BLaER1 treated with 17β-estradiol and CSF1 and Interleukin-3, amounts not matched to agents 10 nM and 100 nM (cell line): ENCODE results near the gene SPOCK1.
"Not testable (repeated sequence)": the region's sequence is repeated elsewhere in the genome, so short reads cannot be mapped to it uniquely, and the experiment has no call there.

Experiments
- H3K27ac ChIP-seq, 11 experiments: shearing (Covaris generic); formaldehyde crosslinking; 2 replicates each; pipeline ENCODE4 v1.8.1; 2022
- H3K27me3 ChIP-seq, 11 experiments: shearing (Covaris generic); formaldehyde crosslinking; 2 replicates each; pipeline ENCODE4 v1.8.1; 2022
- H3K36me3 ChIP-seq, 11 experiments: shearing (Covaris generic); formaldehyde crosslinking; 2 replicates each; pipeline ENCODE4 v1.8.1; 2022
- H3K4me1 ChIP-seq, 10 experiments: shearing (Covaris generic); formaldehyde crosslinking; 2 replicates each; pipeline ENCODE4 v1.8.1; 2022
- H3K4me2 ChIP-seq, 11 experiments: shearing (Covaris generic); formaldehyde crosslinking; 2 replicates each; pipeline ENCODE4 v1.8.1; 2022
- H3K4me3 ChIP-seq, 10 experiments: shearing (Covaris generic); formaldehyde crosslinking; 2 replicates each; pipeline ENCODE4 v1.8.1; 2022
- H3K9ac ChIP-seq, 11 experiments: shearing (Covaris generic); formaldehyde crosslinking; 2 replicates each; pipeline ENCODE4 v1.8.1; 2022
- H3K9me3 ChIP-seq, 11 experiments: shearing (Covaris generic); formaldehyde crosslinking; replicated peaks in 1 of 11; 2 replicates each; pipeline ENCODE4 v1.8.1; 2022
- H4K20me1 ChIP-seq, 11 experiments: shearing (Covaris generic); formaldehyde crosslinking; 2 replicates each; pipeline ENCODE4 v1.8.1; 2022
- Cebpa-rat ChIP-seq, 11 experiments: shearing (Covaris generic); IDR thresholded peaks; 2 replicates each; pipeline ENCODE4 v1.8.1; 2022

The SPOCK1 gene

DNA sequence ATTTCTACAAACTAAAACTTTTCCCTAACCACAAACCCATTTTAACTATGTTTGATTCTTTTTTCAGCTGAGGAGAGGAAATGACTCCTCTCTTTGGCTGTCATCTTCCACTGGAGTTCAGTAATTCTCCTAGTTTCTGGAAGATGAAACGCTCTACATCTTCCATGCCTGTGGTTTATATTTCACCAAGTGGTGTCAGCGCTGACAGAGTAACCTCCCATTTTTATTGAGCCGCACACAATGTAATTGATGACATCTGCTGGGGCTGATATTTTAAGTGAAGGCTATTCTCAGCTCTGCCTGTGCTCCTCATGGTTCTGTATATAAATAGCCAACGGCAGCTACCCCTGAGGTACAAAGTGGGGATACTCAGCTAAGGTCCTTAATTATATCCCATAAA, 234.6 kb downstream of the SPOCK1 start:
- H3K9me3 ChIP-seq = no peaks in the 10 kb centered on the region
- no peaks in the 10 kb centered on the region for H3K4me1 ChIP-seq
- H3K36me3 ChIP-seq = no peaks in the 10 kb centered on the region
- H3K4me2 ChIP-seq = no peak overlapping the region
- no peaks in the 10 kb centered on the region; a peak in 1 of 22 replicates for H4K20me1 ChIP-seq
- H3K4me3 ChIP-seq = no peak overlapping the region
- H3K27me3 ChIP-seq = no peaks in the 10 kb centered on the region
- no peak overlapping the region for H3K9ac ChIP-seq
- no peak for TF ChIP-seq Cebpa-rat (IDR thresholded peaks at IDR 0.05)
- H3K27ac ChIP-seq = no peak overlapping the region

DNA sequence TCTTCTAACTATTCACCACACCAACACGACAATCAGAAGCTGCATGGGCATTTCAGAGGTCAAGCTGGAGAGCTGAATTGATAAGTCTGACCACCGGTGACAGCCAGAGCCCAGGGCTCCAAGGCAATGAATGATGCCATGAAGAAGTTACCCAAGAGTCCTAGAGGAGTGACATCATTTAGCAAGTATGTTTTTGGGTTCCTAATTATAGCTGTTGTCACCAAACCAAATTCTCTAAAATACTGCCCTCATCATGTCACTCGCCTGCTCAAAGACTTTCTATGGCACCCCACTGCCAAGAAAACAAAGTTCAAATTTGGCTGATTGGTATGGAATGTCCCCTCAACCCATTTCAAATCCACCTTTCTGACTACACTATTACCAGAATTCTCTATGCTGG, 235.1 kb downstream of the SPOCK1 start:
- Histone ChIP-seq H4K20me1 (no peaks in the 10 kb centered on the region; a peak in 1 of 22 replicates), H3K27ac (no peak overlapping the region), H3K27me3 (no peaks in the 10 kb centered on the region), H3K4me2 (no peak overlapping the region), H3K4me3 (no peak overlapping the region), H3K9me3 (no peaks in the 10 kb centered on the region), H3K9ac (no peak overlapping the region), H3K36me3 (no peaks in the 10 kb centered on the region), H3K4me1 (no peaks in the 10 kb centered on the region)
- TF ChIP-seq Cebpa-rat (IDR thresholded peaks at IDR 0.05) = no peak

DNA sequence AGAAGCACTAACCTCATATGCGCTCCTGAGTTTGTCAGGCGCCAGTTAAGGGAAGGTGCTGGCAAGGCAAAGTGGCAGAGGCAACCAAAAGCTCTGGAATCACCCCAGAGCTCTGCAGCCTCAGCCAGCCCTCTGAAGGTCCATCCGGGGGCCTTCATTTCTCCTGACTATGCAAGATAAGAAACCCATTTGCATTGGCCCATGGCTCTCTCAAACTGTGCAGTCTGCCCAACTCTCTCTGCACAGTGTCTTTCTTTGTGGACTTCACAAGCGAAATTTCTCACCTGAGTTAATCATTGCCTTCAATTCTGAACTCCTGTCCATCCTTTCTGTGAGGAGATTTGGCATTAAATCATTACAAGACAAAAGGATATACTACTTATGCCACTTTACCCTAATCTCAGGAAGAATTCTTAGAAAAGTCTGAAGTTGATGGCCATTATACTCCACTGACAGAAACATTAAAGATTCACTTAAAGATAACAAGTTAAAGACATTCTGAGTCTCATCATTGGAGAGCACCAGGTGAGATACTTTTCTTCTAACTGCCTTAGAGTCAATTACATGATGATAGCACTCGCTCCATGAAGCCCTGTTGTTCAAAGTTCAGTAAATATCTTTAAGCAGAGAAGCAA, 235.6 kb downstream of the SPOCK1 start:
- Histone ChIP-seq H3K36me3 (no peaks in the 10 kb centered on the region), H3K27ac (no peak overlapping the region), H3K4me3 (no peak overlapping the region), H3K27me3 (no peaks in the 10 kb centered on the region), H3K4me1 (no peaks in the 10 kb centered on the region), H3K9me3 (no peaks in the 10 kb centered on the region), H4K20me1 (no peaks in the 10 kb centered on the region; a peak in 1 of 22 replicates), H3K4me2 (no peak overlapping the region), H3K9ac (no peak overlapping the region)
- no peak for TF ChIP-seq Cebpa-rat (IDR thresholded peaks at IDR 0.05)

DNA sequence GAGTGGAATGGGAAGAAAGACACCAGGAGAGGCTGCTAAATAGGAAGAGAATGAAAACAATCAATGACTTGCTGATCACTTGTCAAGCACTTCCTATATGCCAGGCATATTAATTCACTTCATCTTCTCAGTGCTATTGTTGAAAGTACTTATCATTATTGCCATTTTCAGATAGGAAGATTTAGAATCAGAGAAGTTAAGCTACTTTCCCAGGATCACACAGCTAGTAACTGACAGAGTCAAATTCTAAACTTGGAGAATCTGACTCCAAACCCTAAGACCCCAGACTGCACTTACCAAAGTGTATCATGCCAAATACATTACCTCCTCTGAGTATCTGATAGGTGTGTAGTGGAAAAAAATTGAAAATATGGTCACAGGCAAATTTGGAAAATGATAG, 236.3 kb downstream of the SPOCK1 start:
- H3K9ac ChIP-seq = no peak overlapping the region
- H3K27me3 ChIP-seq = no peaks in the 10 kb centered on the region
- no peak overlapping the region for H3K4me3 ChIP-seq
- H3K36me3 ChIP-seq = no peaks in the 10 kb centered on the region
- no peak overlapping the region for H3K27ac ChIP-seq
- TF ChIP-seq Cebpa-rat (IDR thresholded peaks at IDR 0.05) = no peak
- no peaks in the 10 kb centered on the region; a peak in 1 of 22 replicates for H4K20me1 ChIP-seq
- H3K4me2 ChIP-seq = no peak overlapping the region
- H3K4me1 ChIP-seq = no peaks in the 10 kb centered on the region
- H3K9me3 ChIP-seq = no peaks in the 10 kb centered on the region

DNA sequence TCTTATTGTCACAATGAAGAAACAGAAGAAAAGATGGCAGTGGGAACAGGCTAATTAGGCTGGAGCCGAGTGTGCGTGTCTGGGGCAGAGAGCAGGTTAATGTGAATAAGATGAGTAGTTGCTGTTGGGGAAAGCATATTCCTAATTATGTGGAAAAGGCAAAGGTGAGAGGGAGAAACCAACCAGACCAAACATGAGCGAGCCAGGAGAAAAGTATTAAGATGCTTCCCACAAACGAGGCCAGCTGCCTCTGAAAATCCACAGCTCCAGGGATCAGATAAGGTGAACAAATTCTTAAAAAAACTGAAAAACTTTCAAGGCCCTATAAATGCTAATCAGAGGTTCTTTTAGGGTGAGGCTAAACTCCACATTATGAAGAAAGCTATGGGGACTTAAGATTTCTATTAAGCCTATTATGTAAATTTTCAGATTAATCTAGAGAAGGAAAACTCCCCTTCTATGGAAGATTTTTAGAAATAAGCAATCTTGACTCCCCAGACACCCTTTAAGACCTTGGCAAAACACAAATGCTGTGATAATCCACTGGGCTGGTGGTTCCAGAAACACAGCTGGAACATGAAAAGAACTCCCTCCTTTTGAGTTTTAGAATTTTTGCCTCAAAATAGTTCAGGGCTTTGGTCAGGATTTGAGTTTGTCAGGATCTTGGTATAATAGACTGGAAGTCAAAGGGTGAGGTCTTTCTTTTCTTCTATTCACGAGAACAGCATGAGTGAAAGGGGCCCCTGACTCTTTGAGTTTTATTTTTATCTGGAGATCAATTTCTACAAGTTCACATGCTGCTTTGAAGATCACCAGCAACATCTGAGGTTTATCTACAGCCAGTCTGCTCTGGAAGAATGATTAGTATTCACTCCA, 238.1 kb downstream of the SPOCK1 start:
- no peak for TF ChIP-seq Cebpa-rat (IDR thresholded peaks at IDR 0.05)
- no peak overlapping the region for H3K9ac ChIP-seq
- H3K36me3 ChIP-seq = no peaks in the 10 kb centered on the region
- no peaks in the 10 kb centered on the region for H3K4me1 ChIP-seq
- H3K9me3 ChIP-seq = no peaks in the 10 kb centered on the region
- no peak overlapping the region for H3K4me2 ChIP-seq
- H3K27ac ChIP-seq = no peak overlapping the region
- no peak overlapping the region for H3K4me3 ChIP-seq
- H3K27me3 ChIP-seq = no peaks in the 10 kb centered on the region
- no peaks in the 10 kb centered on the region; a peak in 1 of 22 replicates for H4K20me1 ChIP-seq

DNA sequence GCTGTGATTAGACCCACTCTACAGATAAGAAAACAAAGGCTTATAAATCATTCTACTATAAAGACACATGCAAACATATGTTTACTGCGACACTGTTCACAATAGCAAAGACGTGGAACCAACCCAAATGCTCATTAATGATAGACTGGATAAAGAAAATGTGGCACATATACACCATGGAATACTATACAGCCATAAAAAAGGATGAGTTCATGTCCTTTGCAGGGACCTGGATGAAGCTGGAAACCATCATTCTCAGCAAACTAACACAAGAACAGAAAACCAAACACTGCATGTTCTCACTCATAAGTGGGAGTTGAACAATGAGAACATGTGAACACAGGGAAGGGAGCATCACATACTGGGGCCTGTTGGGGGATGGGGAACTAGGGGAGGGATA, 240.0 kb downstream of the SPOCK1 start:
- not testable (repeated sequence) for H3K36me3 ChIP-seq, H3K4me2 ChIP-seq, H3K4me3 ChIP-seq, H3K9me3 ChIP-seq, H3K27ac ChIP-seq, H4K20me1 ChIP-seq, H3K4me1 ChIP-seq, H3K27me3 ChIP-seq, H3K9ac ChIP-seq

DNA sequence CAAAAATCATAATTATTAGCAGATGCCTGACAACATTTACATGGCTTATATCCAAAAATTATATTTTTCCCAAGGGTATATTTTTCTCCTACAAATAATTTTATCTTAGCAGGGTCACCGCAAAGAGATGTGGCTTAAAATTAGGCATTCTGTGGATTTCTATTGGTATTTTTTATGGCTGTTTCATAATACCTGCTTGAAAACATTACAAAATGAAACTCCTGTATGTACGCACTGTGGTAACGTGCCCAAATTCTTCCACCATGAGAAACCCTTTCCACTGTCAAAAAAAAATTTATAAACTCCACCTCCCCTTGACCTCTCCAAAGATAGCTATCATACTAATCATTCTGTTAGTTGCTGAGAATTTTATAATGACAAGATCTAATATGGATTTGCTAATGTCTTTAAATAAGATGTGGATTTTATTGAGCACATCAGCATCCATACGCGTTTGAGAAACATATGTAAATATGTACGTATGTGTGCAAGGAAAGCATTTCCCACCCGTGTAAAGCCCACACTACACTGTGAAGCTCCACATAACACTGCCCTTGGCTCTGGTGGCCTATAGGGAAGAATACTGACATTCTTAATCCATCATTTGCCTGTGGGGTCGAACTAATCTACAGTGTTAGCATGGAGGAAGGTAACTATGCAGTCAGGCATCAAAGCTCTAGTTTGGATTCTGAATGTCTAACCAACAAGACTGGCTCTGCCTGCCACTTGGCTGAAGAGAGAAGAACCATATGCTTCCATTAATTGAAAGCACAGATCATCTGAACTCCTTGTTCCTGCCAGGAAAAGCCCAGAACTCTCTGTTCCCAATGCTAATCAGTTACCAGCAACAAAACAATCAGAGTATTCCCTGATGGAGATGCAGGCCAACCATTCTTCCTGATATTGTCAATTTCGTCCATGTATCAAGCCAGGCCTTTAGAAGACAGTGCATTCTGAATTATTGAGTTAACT, 244.7 kb downstream of the SPOCK1 start:
- Histone ChIP-seq H3K4me1 (no peaks in the 10 kb centered on the region), H3K9ac (no peak overlapping the region), H3K4me3 (no peak overlapping the region), H3K36me3 (no peaks in the 10 kb centered on the region), H4K20me1 (no peaks in the 10 kb centered on the region), H3K9me3 (no peaks in the 10 kb centered on the region), H3K27ac (no peak overlapping the region), H3K27me3 (no peaks in the 10 kb centered on the region), H3K4me2 (no peak overlapping the region)
- no peak for TF ChIP-seq Cebpa-rat (IDR thresholded peaks at IDR 0.05)

DNA sequence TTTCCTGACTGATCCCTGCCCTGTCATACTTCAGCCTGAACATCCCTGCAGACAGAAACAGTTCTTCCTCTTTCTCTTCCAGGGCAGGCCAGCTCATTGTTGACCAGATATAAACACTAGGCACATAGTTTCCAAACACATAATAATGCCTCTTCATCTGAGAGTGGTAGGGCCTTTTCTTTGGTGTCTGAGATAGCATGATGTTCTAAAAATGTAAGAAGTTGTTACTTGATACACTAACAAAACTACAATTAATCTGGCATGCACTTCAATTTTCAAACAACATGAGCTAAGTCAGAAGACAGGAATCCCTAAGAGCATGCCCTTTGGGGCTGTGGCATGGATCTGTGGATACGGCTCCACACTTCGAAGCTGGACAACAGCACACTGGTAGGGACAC, 246.6 kb downstream of the SPOCK1 start:
- no peaks in the 10 kb centered on the region for H3K9me3 ChIP-seq
- H3K9ac ChIP-seq = no peak overlapping the region
- no peaks in the 10 kb centered on the region for H4K20me1 ChIP-seq
- no peak for TF ChIP-seq Cebpa-rat (IDR thresholded peaks at IDR 0.05)
- H3K36me3 ChIP-seq = no peaks in the 10 kb centered on the region
- H3K4me1 ChIP-seq = no peaks in the 10 kb centered on the region
- no peak overlapping the region for H3K27ac ChIP-seq
- H3K4me2 ChIP-seq = no peak overlapping the region
- H3K4me3 ChIP-seq = no peak overlapping the region
- no peaks in the 10 kb centered on the region for H3K27me3 ChIP-seq

DNA sequence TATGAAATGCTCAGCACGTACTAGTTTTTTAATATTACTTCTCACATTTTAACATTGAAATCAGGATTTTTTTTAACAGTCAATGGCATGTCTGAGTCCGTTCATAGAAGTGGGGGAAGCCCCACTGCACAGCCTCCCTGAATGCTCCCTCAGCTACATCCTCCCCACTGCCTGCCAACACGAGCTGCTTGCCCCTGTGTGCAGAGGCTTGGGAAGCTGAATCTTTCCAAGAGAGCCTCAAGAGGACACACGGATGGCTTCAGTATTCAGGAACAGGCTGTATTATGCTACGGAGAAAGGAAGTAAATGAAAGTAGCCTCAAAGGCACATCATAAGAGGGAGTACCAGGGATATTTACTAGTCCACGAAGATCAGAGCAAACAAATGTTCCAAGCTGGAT, 248.7 kb downstream of the SPOCK1 start:
- Histone ChIP-seq H3K9ac (no peak overlapping the region), H3K4me1 (peaks cover 0 to 15% (median 6%) of the 10 kb centered on the region in 10 experiments; a peak in 12 of 20 replicates), H3K36me3 (no peaks in the 10 kb centered on the region), H3K4me2 (no peak overlapping the region), H3K27ac (no peak overlapping the region), H3K27me3 (no peaks in the 10 kb centered on the region), H4K20me1 (no peaks in the 10 kb centered on the region), H3K4me3 (no peak overlapping the region), H3K9me3 (no peaks in the 10 kb centered on the region)
- no peak for TF ChIP-seq Cebpa-rat (IDR thresholded peaks at IDR 0.05)
